H7 (cell line): ENCODE measurements around the gene SCLY. TPM values are rescaled to one million over a fixed set of nuclear protein-coding genes. Genes with fewer than 3 reads are reported as not detected.

ENCODE experiments used
- DNase-seq: peaks from one replicate; pipeline ENCODE4 v3.0.0; 2012
- H3K27me3 ChIP-seq: 2 replicates; pipeline ENCODE4 v1.6.0; 2011; ENCODE audit warnings: mild to moderate bottlenecking, low read length; ENCODE audit not compliant: control insufficient read depth, insufficient read depth
- H3K36me3 ChIP-seq: replicated peaks from 2 replicates; pipeline ENCODE4 v1.5.1; 2011; ENCODE audit warnings: low read length; ENCODE audit not compliant: control insufficient read depth, insufficient read depth
- H3K4me3 ChIP-seq: 2 replicates; pipeline ENCODE4 v1.5.1; 2011; ENCODE audit warnings: low read depth, mild to moderate bottlenecking, control low read depth, low read length, moderate library complexity; ENCODE audit not compliant: insufficient read depth
- total RNA-seq: library from RNA; depleted of rRNA; stranded (reverse); fragments of >200 nt; shearing (Covaris generic); gene quantifications from 2 replicates; pipeline ENCODE4 v1.2.3, GENCODE V29; 2014

The SCLY gene
- total RNA-seq, 1 experiment from 2014 or later: 53.0 TPM

- Histone ChIP-seq H3K36me3 (no peaks in the 10 kb centered on the region), H3K4me3 (no peak overlapping the region), H3K27me3 (no peaks in the 10 kb centered on the region)
- DNase-seq: no peak
Observed at GRCh38 chr2:238132463-238133450, 72.0 kb downstream of the SCLY start.

- peak; percentile 82 for DNase-seq
- Histone ChIP-seq H3K27me3 (no peaks in the 10 kb centered on the region), H3K4me3 (no peak overlapping the region)
Observed at GRCh38 chr2:238133499-238134392, 72.9 kb downstream of the SCLY start.

GRCh38 chr2:238134393-238134785 lies 73.6 kb downstream of the SCLY start:
- H3K36me3 ChIP-seq: no peaks in the 10 kb centered on the region
- H3K27me3 ChIP-seq: no peaks in the 10 kb centered on the region
- no peak overlapping the region for H3K4me3 ChIP-seq
- DNase-seq: no peak

More at GRCh38 chr2:238133499-238134392, 72.9 kb downstream of the SCLY start:
- H3K36me3 ChIP-seq: no peaks in the 10 kb centered on the region

DNA sequence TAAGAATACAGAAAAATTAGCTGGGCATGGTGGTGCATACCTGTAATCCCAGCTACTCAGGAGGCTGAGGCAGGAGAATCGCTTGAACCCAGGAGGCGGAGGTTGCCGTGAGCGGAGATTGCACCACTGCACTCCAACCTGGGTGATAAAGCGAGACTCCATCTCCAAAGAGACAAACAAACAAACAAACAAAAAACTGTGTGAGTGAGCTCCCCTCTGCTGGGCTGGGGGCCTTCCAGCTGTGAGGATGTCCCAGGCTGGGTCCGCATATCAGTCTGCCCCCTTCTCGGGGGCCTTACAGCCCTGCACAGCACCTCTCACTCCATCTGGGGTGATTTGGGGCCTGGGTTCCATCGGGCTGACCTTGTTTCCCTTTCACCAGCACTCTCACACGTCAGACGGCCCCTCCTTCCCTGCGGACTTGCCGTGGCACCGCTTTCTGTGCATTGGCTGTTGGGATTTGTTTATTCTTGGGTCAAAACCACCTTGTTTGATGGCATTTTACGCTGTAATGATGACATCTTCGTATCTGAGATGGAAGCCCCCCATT lies 74.9 kb downstream of the SCLY start:
- H3K36me3 ChIP-seq: no peaks in the 10 kb centered on the region

GRCh38 chr2:238136820-238137537 lies 76.2 kb downstream of the SCLY start:
- Histone ChIP-seq H3K4me3 (no peak overlapping the region), H3K36me3 (no peaks in the 10 kb centered on the region), H3K27me3 (no peaks in the 10 kb centered on the region)
- DNase-seq: no peak

More for the DNA sequence above, 74.9 kb downstream of the SCLY start:
- no peak overlapping the region for H3K4me3 ChIP-seq
- no peak for DNase-seq
- no peaks in the 10 kb centered on the region for H3K27me3 ChIP-seq

GRCh38 chr2:238137885-238138284 lies 77.1 kb downstream of the SCLY start:
- Histone ChIP-seq H3K4me3 (no peak overlapping the region), H3K27me3 (no peaks in the 10 kb centered on the region), H3K36me3 (no peaks in the 10 kb centered on the region)
- no peak for DNase-seq

DNA sequence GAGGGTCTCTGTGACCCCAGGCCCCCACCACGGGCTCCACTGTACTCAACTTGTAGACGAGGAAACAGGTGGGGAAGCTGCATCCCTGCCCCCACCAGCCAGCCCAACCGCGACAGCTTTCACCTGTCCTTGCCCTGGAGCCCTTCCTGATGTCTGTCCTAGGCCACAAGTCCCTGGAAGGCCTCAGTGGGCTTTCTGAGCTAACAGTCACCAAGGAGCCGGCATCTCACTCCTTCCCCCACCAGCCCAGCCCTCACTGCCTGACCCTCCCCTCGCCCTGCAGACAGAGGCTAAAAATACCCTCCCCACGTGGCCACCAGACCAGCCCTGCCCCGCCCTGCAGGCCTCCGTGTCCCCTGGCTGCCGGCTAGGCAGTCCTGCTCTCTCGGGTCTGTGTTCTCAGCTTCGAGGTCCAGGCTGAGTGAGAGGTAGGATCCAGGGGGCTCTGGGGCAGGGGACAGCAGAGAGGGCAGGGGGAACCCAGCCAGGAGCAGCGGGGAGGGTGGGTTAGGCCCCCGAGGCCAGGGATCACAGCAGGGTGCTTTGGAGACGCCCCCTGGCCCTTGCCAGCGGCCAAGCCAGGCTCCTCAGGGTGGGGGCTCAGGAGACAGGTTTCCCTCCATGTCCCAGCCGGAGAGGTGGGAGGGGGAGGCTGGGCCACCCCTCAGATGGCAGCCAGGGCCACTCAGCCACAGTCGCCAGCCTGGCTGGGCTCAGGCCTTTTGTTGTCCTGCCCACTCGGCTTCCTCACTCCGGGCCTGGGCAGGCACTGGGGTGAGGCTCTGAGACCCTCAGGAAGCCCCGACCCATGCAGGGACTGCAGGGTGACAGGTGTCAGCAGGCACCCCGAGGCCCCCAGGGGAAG lies 77.8 kb downstream of the SCLY start, which contains the start of gene KLHL30:
Gene KLHL30, plus strand, starts transcription at position 338 of the 865 bp plus-strand sequence. CDS start 2,087 bp downstream, outside the sequence.
- DNase-seq: no peak
- no peaks in the 10 kb centered on the region for H3K36me3 ChIP-seq
- H3K4me3 ChIP-seq: no peak within 1 kb of the TSS
- H3K27me3 ChIP-seq: no peaks in the 10 kb centered on the region

GRCh38 chr2:238139196-238140039 lies 78.6 kb downstream of the SCLY start:
- no peak overlapping the region for H3K4me3 ChIP-seq
- H3K27me3 ChIP-seq: no peaks in the 10 kb centered on the region
- no peaks in the 10 kb centered on the region for H3K36me3 ChIP-seq
- DNase-seq: peak; percentile 94

- DNase-seq: no peak
- Histone ChIP-seq H3K27me3 (no peaks in the 10 kb centered on the region), H3K36me3 (no peaks in the 10 kb centered on the region), H3K4me3 (no peak overlapping the region)
Observed at GRCh38 chr2:238140040-238140439, 79.2 kb downstream of the SCLY start.

DNA sequence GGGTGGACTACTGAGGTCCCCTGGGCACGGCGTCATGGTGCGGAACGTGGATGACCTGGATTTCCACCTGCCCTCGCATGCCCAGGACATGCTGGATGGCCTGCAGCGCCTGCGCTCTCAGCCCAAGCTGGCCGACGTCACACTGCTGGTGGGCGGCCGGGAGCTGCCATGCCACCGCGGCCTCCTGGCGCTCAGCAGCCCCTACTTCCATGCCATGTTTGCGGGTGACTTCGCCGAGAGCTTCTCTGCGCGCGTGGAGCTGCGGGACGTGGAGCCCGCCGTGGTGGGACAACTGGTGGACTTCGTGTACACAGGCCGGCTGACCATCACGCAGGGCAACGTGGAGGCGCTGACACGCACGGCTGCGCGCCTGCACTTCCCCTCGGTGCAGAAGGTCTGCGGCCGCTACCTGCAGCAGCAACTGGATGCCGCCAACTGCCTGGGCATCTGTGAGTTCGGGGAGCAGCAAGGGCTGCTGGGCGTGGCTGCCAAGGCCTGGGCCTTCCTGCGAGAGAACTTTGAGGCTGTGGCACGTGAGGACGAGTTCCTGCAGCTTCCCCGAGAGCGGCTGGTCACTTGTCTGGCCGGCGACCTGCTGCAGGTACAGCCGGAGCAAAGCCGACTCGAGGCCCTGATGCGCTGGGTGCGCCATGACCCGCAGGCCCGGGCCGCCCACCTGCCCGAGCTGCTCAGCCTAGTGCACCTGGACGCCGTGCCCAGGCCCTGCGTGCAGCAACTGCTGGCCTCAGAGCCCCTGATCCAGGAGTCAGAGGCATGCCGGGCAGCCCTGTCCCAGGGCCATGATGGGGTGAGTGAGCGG lies 80.1 kb downstream of the SCLY start:
- no peaks in the 10 kb centered on the region for H3K27me3 ChIP-seq
- no peak for DNase-seq
- no peaks in the 10 kb centered on the region for H3K36me3 ChIP-seq
- no peak overlapping the region for H3K4me3 ChIP-seq

DNA sequence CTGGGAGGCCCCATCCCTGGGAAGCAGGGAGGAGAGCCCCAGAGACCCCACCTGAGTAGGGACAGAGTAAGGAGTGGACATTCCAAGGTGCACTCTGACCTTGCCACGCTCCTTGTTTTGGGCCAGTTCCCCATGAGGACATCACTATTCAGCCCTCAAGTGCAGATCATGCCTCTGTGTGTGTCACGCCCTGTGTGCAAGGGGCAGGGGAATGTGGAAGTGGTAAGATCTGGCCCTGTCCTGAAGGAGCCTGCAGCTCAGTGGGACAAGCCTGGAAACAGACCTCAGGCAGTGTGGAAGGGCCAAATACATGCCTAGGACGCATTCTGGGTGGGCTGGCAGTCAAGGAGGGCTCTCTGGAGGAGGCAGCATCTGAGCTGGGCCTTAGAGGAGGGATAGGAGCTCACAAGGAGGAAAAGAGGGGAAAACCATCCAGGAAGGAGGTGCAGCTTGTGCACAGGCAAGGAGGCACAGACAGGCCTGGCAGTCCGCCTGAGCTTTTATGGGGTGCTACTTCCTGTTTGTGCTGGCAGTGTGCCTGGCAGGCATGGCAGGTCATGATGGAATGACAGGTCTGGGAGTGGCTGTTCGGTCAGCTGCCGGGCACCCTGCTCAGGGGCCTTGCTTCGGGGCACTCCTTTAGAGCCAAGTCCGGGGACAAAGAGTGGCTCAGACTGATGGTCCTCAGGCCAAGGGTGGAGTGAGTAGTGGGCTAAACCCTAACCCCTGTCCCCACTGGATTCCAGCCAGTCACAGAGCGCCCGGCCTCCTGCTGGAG lies 80.9 kb downstream of the SCLY start:
- no peaks in the 10 kb centered on the region for H3K36me3 ChIP-seq
- H3K27me3 ChIP-seq: no peaks in the 10 kb centered on the region
- no peak overlapping the region for H3K4me3 ChIP-seq
- no peak for DNase-seq
